RPMI7951 (cell line): ENCODE data around the gene RIPOR2. TPM values are rescaled to one million over a fixed set of nuclear protein-coding genes. Genes with fewer than 3 reads are reported as not detected.
"Not testable (repeated sequence)": the region's sequence is repeated elsewhere in the genome, so short reads cannot be mapped to it uniquely, and the experiment has no call there.

Source experiments
- DNase-seq: peaks from one replicate; pipeline ENCODE4 v3.0.0-alpha.2; 2012; ENCODE audit warnings: low read depth
- total RNA-seq: library from RNA; depleted of rRNA; stranded (reverse); fragments of >200 nt; shearing (Covaris generic); gene quantifications from 2 replicates; pipeline ENCODE4 v1.2.3, GENCODE V29; 2014; rRNA removed

RIPOR2 gene
- total RNA-seq, 1 experiment from 2014 or later: 0.72 TPM

GRCh38 chr6:24764833-24765828 lies 170.6 kb downstream of the RIPOR2 start:
- DNase-seq: not testable (repeated sequence)

GRCh38 chr6:24763578-24763977 lies 172.2 kb downstream of the RIPOR2 start:
- DNase-seq: no peak

GRCh38 chr6:24761851-24762250 lies 173.9 kb downstream of the RIPOR2 start:
- DNase-seq: no peak

- DNase-seq: peak; percentile 57
These were observed 174.4 kb downstream of the RIPOR2 start for GRCh38 chr6:24761193-24761835.

- no peak for DNase-seq
These were observed 175.6 kb downstream of the RIPOR2 start for GRCh38 chr6:24760210-24760609.

- no peak for DNase-seq
These were observed 176.0 kb downstream of the RIPOR2 start for GRCh38 chr6:24759718-24760117.

- no peak for DNase-seq
These were observed 178.1 kb downstream of the RIPOR2 start for GRCh38 chr6:24757611-24758010.

GRCh38 chr6:24755279-24755678 lies 180.5 kb downstream of the RIPOR2 start:
- no peak for DNase-seq

- DNase-seq: not testable (repeated sequence)
These were observed 181.4 kb downstream of the RIPOR2 start for GRCh38 chr6:24754378-24754777.

Other genes starting within 250 kb of the RIPOR2 start
- gene C6orf62, start 216.8 kb downstream of the RIPOR2 start, total RNA-seq: 96.1 and 105 TPM in 2 replicates
- gene GMNN, start 161.0 kb downstream of the RIPOR2 start, total RNA-seq: 70.4 and 71.8 TPM in 2 replicates
- not detected in 2 replicates for gene ARMH2, start 137.0 kb downstream of the RIPOR2 start, total RNA-seq